GM23338 (cell line): ENCODE results near the gene CAMK1. TPM values are rescaled to one million over a fixed set of nuclear protein-coding genes. Genes with fewer than 3 reads are reported as not detected.

Source experiments
- ATAC-seq: fragments of 200-7000 bp; cut with Tn5 transposase; 3 replicates; pipeline ENCODE4 v1.9.1; 2020
- DNase-seq: peaks from one replicate; pipeline ENCODE4 v3.0.0-alpha.2; 2015; ENCODE audit warnings: low spot score
- H2AFZ ChIP-seq: fragments of 200-600 bp; sonication (generic); 2 replicates; pipeline ENCODE4 v1.8.0; 2016; ENCODE audit warnings: antibody characterized with exemption, mild to moderate bottlenecking, moderate library complexity
- H3F3A ChIP-seq: fragments of 200-600 bp; sonication (generic); replicated peaks from 2 replicates; pipeline ENCODE4 v1.8.0; 2017; ENCODE audit warnings: antibody characterized with exemption, mixed run types, low read depth
- H3K27ac ChIP-seq: fragments of 200-600 bp; sonication (generic); 2 replicates; pipeline ENCODE4 v1.6.1; 2016; ENCODE audit warnings: low read depth
- H3K27me3 ChIP-seq: fragments of 200-600 bp; sonication (generic); 2 replicates; pipeline ENCODE4 v1.8.0; 2016; ENCODE audit warnings: mild to moderate bottlenecking, mixed run types, moderate library complexity; ENCODE audit not compliant: insufficient read depth
- H3K36me3 ChIP-seq: fragments of 200-600 bp; sonication (generic); 2 replicates; pipeline ENCODE4 v1.8.0; 2016; ENCODE audit warnings: mild to moderate bottlenecking; ENCODE audit not compliant: insufficient read depth
- H3K4me1 ChIP-seq: fragments of 200-600 bp; sonication (generic); 2 replicates; pipeline ENCODE4 v1.8.0; 2016; ENCODE audit warnings: mild to moderate bottlenecking, moderate library complexity; ENCODE audit not compliant: insufficient read depth
- H3K4me2 ChIP-seq: fragments of 200-600 bp; sonication (generic); 2 replicates; pipeline ENCODE4 v1.7.1; 2017; ENCODE audit warnings: mixed run types
- H3K4me3 ChIP-seq: fragments of 200-600 bp; sonication (generic); 2 replicates; pipeline ENCODE4 v1.6.1; 2016; ENCODE audit warnings: mixed run types
- H3K79me2 ChIP-seq: fragments of 200-600 bp; sonication (generic); replicated peaks from 2 replicates; pipeline ENCODE4 v1.8.0; 2017; ENCODE audit warnings: mild to moderate bottlenecking; ENCODE audit not compliant: insufficient read depth
- H3K9me2 ChIP-seq: fragments of 200-600 bp; sonication (generic); 2 replicates; pipeline ENCODE4 v1.8.0; 2017; ENCODE audit not compliant: insufficient read depth
- H4K20me1 ChIP-seq: fragments of 200-600 bp; sonication (generic); replicated peaks from 2 replicates; pipeline ENCODE4 v1.8.0; 2017; ENCODE audit warnings: mild to moderate bottlenecking; ENCODE audit not compliant: insufficient read depth
- H3K27ac Mint-ChIP-seq: 2 replicates; pipeline ENCODE4 v1.8.0; 2020; ENCODE audit warnings: inconsistent platforms, mild to moderate bottlenecking, moderate library complexity, mixed read lengths
- H3K27me3 Mint-ChIP-seq: 3 replicates; pipeline ENCODE4 v1.8.0; 2022; ENCODE audit warnings: low read depth, mild to moderate bottlenecking, moderate library complexity, mixed read lengths, inconsistent platforms; ENCODE audit not compliant: insufficient read depth, poor library complexity
- H3K36me3 Mint-ChIP-seq: 3 replicates; pipeline ENCODE4 v1.8.0; 2021; ENCODE audit warnings: low read depth, mild to moderate bottlenecking, inconsistent platforms, moderate library complexity, mixed read lengths
- H3K4me1 Mint-ChIP-seq: 3 replicates; pipeline ENCODE4 v1.8.0; 2020; ENCODE audit warnings: mild to moderate bottlenecking, inconsistent platforms, mixed read lengths
- H3K4me3 Mint-ChIP-seq: 3 replicates; pipeline ENCODE4 v1.8.0; 2021; ENCODE audit warnings: moderate library complexity, mild to moderate bottlenecking, inconsistent platforms, mixed read lengths
- H3K9me3 Mint-ChIP-seq: 3 replicates; pipeline ENCODE4 v1.8.0; 2020; ENCODE audit warnings: moderate library complexity, mild to moderate bottlenecking, inconsistent platforms, mixed read lengths
- CREB1 ChIP-seq: fragments of 250-450 bp; sonication (Bioruptor Pico); IDR thresholded peaks from 2 replicates; pipeline ENCODE4 v1.5.0; 2020; ENCODE audit warnings: low read depth, mild to moderate bottlenecking, moderate library complexity
- JUNB ChIP-seq: IDR thresholded peaks from one replicate; pipeline ENCODE4 v1.6.1; 2016; ENCODE audit warnings: antibody characterized with exemption; ENCODE audit not compliant: unreplicated experiment
- POLR2AphosphoS5 ChIP-seq: IDR thresholded peaks from 2 replicates; pipeline ENCODE4 v1.6.1; 2016; ENCODE audit warnings: antibody characterized with exemption, low read depth
- ZNF331 ChIP-seq: fragments of 250-450 bp; sonication (Bioruptor Pico); IDR thresholded peaks from 2 replicates; pipeline ENCODE4 v1.5.0; 2020; ENCODE audit warnings: low read depth, mild to moderate bottlenecking, moderate library complexity
- polyA plus RNA-seq: library from polyadenylated mRNA; unstranded; fragments of >200 nt; fragmentation: Nextera tagmentation; extraction: Ambion mirVana; gene quantifications from 2 replicates; pipeline ENCODE4 v1.2.1, GENCODE V29; 2016
- total RNA-seq: library from RNA; depleted of rRNA; stranded (reverse); fragments of >200 nt; shearing (Covaris generic); gene quantifications from 2 replicates; pipeline ENCODE4 v1.2.3, GENCODE V29; 2014
- TF ChIP-seq, protein P1 (sequence below), 2 experiments: fragments of 200-600 bp in 1 of 2; sonication (generic) in 1 of 2; conservative IDR thresholded peaks; 2 replicates each; pipeline versions ENCODE4 v1.5.1 to v1.6.1; 2016 to 2017; ENCODE audit warnings: antibody characterized with exemption in 2 of 2, low read depth in 2 of 2, mild to moderate bottlenecking in 2 of 2, moderate library complexity in 1 of 2
- TF ChIP-seq, protein P2 (sequence below): IDR thresholded peaks from one replicate; pipeline ENCODE4 v1.6.1; 2018; ENCODE audit warnings: antibody characterized with exemption; ENCODE audit not compliant: unreplicated experiment
- TF ChIP-seq, protein P3 (sequence below): fragments of 250-450 bp; sonication (Bioruptor Pico); IDR thresholded peaks from 2 replicates; pipeline ENCODE4 v1.5.0; 2020; ENCODE audit warnings: mild to moderate bottlenecking, moderate library complexity

CAMK1 gene
- total and polyA plus RNA-seq, 2 experiments from 2014 or later, result 4.4 TPM

DNA sequence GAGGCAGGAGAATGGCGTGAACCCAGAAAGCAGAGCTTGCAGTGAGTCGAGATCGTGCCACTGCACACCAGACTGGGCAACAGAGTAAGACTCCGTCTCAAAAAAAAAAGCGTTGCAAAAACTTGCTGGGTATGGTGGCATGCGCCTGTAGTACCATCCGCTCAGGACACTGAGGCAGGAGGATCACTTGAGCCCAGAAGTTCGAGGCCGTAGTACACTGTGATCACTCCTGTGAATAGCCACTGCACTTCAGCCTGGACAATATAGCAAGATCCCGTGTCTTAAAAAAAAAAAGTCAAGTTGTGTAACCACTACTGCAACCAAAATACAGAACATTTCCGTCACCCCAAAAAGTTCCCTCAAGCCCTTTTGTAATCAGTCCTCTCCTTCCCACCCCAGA is 24.7 kb upstream of the CAMK1 start (continued):
- TF ChIP-seq, protein P1, sequence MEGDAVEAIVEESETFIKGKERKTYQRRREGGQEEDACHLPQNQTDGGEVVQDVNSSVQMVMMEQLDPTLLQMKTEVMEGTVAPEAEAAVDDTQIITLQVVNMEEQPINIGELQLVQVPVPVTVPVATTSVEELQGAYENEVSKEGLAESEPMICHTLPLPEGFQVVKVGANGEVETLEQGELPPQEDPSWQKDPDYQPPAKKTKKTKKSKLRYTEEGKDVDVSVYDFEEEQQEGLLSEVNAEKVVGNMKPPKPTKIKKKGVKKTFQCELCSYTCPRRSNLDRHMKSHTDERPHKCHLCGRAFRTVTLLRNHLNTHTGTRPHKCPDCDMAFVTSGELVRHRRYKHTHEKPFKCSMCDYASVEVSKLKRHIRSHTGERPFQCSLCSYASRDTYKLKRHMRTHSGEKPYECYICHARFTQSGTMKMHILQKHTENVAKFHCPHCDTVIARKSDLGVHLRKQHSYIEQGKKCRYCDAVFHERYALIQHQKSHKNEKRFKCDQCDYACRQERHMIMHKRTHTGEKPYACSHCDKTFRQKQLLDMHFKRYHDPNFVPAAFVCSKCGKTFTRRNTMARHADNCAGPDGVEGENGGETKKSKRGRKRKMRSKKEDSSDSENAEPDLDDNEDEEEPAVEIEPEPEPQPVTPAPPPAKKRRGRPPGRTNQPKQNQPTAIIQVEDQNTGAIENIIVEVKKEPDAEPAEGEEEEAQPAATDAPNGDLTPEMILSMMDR (conservative IDR thresholded peaks at IDR 0.05; ENCODE audit: low read depth in 2 of 2), result no peak
- no peak for TF ChIP-seq POLR2AphosphoS5
- TF ChIP-seq CREB1, result no peak
- no peak for TF ChIP-seq ZNF331 (CRISPR knock-in tag)
- TF ChIP-seq, protein P2, sequence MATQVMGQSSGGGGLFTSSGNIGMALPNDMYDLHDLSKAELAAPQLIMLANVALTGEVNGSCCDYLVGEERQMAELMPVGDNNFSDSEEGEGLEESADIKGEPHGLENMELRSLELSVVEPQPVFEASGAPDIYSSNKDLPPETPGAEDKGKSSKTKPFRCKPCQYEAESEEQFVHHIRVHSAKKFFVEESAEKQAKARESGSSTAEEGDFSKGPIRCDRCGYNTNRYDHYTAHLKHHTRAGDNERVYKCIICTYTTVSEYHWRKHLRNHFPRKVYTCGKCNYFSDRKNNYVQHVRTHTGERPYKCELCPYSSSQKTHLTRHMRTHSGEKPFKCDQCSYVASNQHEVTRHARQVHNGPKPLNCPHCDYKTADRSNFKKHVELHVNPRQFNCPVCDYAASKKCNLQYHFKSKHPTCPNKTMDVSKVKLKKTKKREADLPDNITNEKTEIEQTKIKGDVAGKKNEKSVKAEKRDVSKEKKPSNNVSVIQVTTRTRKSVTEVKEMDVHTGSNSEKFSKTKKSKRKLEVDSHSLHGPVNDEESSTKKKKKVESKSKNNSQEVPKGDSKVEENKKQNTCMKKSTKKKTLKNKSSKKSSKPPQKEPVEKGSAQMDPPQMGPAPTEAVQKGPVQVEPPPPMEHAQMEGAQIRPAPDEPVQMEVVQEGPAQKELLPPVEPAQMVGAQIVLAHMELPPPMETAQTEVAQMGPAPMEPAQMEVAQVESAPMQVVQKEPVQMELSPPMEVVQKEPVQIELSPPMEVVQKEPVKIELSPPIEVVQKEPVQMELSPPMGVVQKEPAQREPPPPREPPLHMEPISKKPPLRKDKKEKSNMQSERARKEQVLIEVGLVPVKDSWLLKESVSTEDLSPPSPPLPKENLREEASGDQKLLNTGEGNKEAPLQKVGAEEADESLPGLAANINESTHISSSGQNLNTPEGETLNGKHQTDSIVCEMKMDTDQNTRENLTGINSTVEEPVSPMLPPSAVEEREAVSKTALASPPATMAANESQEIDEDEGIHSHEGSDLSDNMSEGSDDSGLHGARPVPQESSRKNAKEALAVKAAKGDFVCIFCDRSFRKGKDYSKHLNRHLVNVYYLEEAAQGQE, result no peak
- TF ChIP-seq JUNB, result no peak

DNA sequence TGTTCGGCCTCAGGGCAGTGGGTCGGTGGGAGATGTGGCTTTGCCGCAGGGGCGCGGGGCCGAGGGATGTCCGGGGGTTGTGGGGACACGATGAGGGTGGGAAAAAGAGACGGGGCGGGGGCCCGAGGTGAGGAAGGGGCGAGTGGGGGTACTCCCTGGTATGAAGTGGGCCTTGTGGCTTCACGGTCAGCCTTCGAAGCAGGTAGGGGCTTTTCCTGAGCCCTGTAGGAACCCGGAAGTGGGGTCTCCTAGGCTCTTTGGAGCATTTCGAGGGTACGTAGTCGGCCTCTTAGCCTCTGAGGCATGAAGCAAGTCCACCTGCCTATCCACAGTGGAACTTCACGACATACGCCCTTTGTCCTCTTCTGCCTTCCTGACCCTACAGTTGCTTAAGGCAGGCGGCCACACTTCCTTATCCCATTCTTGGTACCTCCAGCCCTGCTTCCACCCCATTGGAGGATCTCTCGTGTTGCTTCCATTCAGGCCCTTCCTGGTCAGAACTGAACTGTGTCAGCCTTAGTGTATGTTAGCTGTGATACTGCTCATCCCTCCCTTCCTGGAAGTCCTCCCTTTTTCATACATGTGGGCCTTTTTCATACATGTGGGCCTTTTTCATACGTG is 23.5 kb upstream of the CAMK1 start:
- Histone ChIP-seq H3F3A (peaks cover 15% of the 10 kb centered on the region; the same call in 1 of the 2 replicates), H3K27ac (peak overlapping the region; percentile 99), H3K9me2 (0 out of 2 replicates have a peak, but pooled peaks cover 3% of the 10 kb centered on the region), H3K4me3 (peak overlapping the region; percentile 92), H3K79me2 (peaks cover 40% of the 10 kb centered on the region), H3K4me2 (peak overlapping the region; percentile 99), H3K27me3 (no peaks in the 10 kb centered on the region), H3K36me3 (peaks cover 14% of the 10 kb centered on the region), H3K4me1 (peaks cover 6% of the 10 kb centered on the region), H2AFZ (no peak overlapping the region), H4K20me1 (no peaks in the 10 kb centered on the region; the same call in 1 of the 2 replicates)
- TF ChIP-seq, protein P3, sequence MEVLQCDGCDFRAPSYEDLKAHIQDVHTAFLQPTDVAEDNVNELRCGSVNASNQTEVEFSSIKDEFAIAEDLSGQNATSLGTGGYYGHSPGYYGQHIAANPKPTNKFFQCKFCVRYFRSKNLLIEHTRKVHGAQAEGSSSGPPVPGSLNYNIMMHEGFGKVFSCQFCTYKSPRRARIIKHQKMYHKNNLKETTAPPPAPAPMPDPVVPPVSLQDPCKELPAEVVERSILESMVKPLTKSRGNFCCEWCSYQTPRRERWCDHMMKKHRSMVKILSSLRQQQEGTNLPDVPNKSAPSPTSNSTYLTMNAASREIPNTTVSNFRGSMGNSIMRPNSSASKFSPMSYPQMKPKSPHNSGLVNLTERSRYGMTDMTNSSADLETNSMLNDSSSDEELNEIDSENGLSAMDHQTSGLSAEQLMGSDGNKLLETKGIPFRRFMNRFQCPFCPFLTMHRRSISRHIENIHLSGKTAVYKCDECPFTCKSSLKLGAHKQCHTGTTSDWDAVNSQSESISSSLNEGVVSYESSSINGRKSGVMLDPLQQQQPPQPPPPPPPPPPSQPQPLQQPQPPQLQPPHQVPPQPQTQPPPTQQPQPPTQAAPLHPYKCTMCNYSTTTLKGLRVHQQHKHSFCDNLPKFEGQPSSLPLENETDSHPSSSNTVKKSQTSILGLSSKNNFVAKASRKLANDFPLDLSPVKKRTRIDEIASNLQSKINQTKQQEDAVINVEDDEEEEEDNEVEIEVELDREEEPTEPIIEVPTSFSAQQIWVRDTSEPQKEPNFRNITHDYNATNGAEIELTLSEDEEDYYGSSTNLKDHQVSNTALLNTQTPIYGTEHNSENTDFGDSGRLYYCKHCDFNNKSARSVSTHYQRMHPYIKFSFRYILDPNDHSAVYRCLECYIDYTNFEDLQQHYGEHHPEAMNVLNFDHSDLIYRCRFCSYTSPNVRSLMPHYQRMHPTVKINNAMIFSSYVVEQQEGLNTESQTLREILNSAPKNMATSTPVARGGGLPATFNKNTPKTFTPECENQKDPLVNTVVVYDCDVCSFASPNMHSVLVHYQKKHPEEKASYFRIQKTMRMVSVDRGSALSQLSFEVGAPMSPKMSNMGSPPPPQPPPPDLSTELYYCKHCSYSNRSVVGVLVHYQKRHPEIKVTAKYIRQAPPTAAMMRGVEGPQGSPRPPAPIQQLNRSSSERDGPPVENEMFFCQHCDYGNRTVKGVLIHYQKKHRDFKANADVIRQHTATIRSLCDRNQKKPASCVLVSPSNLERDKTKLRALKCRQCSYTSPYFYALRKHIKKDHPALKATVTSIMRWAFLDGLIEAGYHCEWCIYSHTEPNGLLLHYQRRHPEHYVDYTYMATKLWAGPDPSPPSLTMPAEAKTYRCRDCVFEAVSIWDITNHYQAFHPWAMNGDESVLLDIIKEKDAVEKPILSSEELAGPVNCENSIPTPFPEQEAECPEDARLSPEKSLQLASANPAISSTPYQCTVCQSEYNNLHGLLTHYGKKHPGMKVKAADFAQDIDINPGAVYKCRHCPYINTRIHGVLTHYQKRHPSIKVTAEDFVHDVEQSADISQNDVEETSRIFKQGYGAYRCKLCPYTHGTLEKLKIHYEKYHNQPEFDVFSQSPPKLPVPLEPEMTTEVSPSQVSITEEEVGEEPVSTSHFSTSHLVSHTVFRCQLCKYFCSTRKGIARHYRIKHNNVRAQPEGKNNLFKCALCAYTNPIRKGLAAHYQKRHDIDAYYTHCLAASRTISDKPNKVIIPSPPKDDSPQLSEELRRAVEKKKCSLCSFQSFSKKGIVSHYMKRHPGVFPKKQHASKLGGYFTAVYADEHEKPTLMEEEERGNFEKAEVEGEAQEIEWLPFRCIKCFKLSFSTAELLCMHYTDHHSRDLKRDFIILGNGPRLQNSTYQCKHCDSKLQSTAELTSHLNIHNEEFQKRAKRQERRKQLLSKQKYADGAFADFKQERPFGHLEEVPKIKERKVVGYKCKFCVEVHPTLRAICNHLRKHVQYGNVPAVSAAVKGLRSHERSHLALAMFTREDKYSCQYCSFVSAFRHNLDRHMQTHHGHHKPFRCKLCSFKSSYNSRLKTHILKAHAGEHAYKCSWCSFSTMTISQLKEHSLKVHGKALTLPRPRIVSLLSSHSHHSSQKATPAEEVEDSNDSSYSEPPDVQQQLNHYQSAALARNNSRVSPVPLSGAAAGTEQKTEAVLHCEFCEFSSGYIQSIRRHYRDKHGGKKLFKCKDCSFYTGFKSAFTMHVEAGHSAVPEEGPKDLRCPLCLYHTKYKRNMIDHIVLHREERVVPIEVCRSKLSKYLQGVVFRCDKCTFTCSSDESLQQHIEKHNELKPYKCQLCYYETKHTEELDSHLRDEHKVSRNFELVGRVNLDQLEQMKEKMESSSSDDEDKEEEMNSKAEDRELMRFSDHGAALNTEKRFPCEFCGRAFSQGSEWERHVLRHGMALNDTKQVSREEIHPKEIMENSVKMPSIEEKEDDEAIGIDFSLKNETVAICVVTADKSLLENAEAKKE, result no peak
- Mint-ChIP-seq H3K27me3 (peaks cover 12% of the 10 kb centered on the region), H3K9me3 (no peaks in the 10 kb centered on the region), H3K27ac (peak overlapping the region; percentile 100), H3K4me1 (peaks cover 14% of the 10 kb centered on the region), H3K36me3 (peaks cover 57% of the 10 kb centered on the region), H3K4me3 (peak overlapping the region; percentile 97)
- DNase-seq, result peak; percentile 62
- peak; percentile 40 for ATAC-seq
